NCI-H69 (cell line): ENCODE data around the gene NMUR2.

Experiments
- DNase-seq: peaks from one replicate; lab custom pipeline; 2025; lab: John Stamatoyannopoulos, UW

The NMUR2 gene

GRCh38 chr5:152369298-152369697, 35.8 kb downstream of the NMUR2 start:
- DNase-seq = no peak

GRCh38 chr5:152367554-152367953, 37.5 kb downstream of the NMUR2 start:
- DNase-seq = no peak

- no peak for DNase-seq
Measured at GRCh38 chr5:152366716-152367115, 38.4 kb downstream of the NMUR2 start.

GRCh38 chr5:152364899-152365298, 40.2 kb downstream of the NMUR2 start:
- DNase-seq = no peak

GRCh38 chr5:152364172-152364571, 40.9 kb downstream of the NMUR2 start:
- no peak for DNase-seq

- DNase-seq = no peak
Measured at GRCh38 chr5:152358861-152359568, 46.1 kb downstream of the NMUR2 start.

GRCh38 chr5:152356506-152356905, 48.6 kb downstream of the NMUR2 start:
- no peak for DNase-seq

- DNase-seq = no peak
Measured at GRCh38 chr5:152355061-152355460, 50.0 kb downstream of the NMUR2 start.

GRCh38 chr5:152353001-152353400, 52.1 kb downstream of the NMUR2 start:
- DNase-seq = no peak

- peak; percentile 62 for DNase-seq
Measured at GRCh38 chr5:152349683-152350526, 55.2 kb downstream of the NMUR2 start.
